G401.6 (cell line): ENCODE measurements around the gene CREB3L1.
"Not testable (repeated sequence)": the region's sequence is repeated elsewhere in the genome, so short reads cannot be mapped to it uniquely, and the experiment has no call there.

ENCODE experiments used
- FAIRE-seq: peaks from 2 replicates; lab custom pipeline; 2012; peaks lifted over from hg19 to GRCh38; lab: Jason Lieb, UNC

The CREB3L1 gene

GRCh38 chr11:46249103-46249937 is 28.1 kb upstream of the CREB3L1 start:
- no peak for FAIRE-seq

- FAIRE-seq = no peak
Measured at GRCh38 chr11:46249938-46250744, 27.3 kb upstream of the CREB3L1 start.

- no peak for FAIRE-seq
Measured at GRCh38 chr11:46250745-46251052, 26.8 kb upstream of the CREB3L1 start.

- no peak for FAIRE-seq
Measured at GRCh38 chr11:46251954-46252353, 25.5 kb upstream of the CREB3L1 start.

- FAIRE-seq = no peak
Measured at GRCh38 chr11:46252373-46252914, 25.0 kb upstream of the CREB3L1 start.

GRCh38 chr11:46253258-46254132 is 24.0 kb upstream of the CREB3L1 start:
- no peak for FAIRE-seq

- no peak for FAIRE-seq
Measured at GRCh38 chr11:46254133-46254491, 23.4 kb upstream of the CREB3L1 start.

GRCh38 chr11:46256540-46257001 is 20.9 kb upstream of the CREB3L1 start:
- FAIRE-seq = no peak

GRCh38 chr11:46259347-46259746 is 18.1 kb upstream of the CREB3L1 start:
- FAIRE-seq = not testable (repeated sequence)

- no peak for FAIRE-seq
Measured at GRCh38 chr11:46259971-46260560, 17.4 kb upstream of the CREB3L1 start.

GRCh38 chr11:46263120-46263519 is 14.3 kb upstream of the CREB3L1 start:
- no peak for FAIRE-seq

- FAIRE-seq = no peak
Measured at GRCh38 chr11:46264030-46264429, 13.4 kb upstream of the CREB3L1 start.

GRCh38 chr11:46264976-46265375 is 12.5 kb upstream of the CREB3L1 start:
- no peak for FAIRE-seq

- no peak for FAIRE-seq
Measured at GRCh38 chr11:46265764-46266163, 11.7 kb upstream of the CREB3L1 start.

GRCh38 chr11:46267930-46268329 is 9.5 kb upstream of the CREB3L1 start:
- FAIRE-seq = no peak

GRCh38 chr11:46270684-46271083 is 6.8 kb upstream of the CREB3L1 start:
- no peak for FAIRE-seq

- FAIRE-seq = no peak
Measured at GRCh38 chr11:46271407-46271806, 6.1 kb upstream of the CREB3L1 start.

- no peak for FAIRE-seq
Measured at GRCh38 chr11:46271875-46272815, 5.3 kb upstream of the CREB3L1 start.

GRCh38 chr11:46272816-46273427 is 4.5 kb upstream of the CREB3L1 start:
- no peak for FAIRE-seq

GRCh38 chr11:46273511-46274205 is 3.8 kb upstream of the CREB3L1 start:
- no peak for FAIRE-seq
